Prostate gland (tissue), 2 donors: ENCODE results near the gene ARF6. TPM values are rescaled to one million over a fixed set of nuclear protein-coding genes. Genes with fewer than 3 reads are reported as not detected.

Experiments used
- DNase-seq: peaks from one replicate; pipeline ENCODE4 v3.0.0-alpha.2; 2019; ENCODE audit warnings: low spot score
- H3K27ac ChIP-seq, 2 donors: fragments of 200-600 bp; sonication (generic); 2 replicates each; pipeline ENCODE4 v1.5.1; 2017 to 2019
- H3K27me3 ChIP-seq: fragments of 200-600 bp; sonication (generic); replicated peaks from 2 replicates; pipeline ENCODE4 v1.5.1; 2019; ENCODE audit not compliant: insufficient read depth
- H3K36me3 ChIP-seq, 2 donors: fragments of 200-600 bp; sonication (generic); 1 replicate in 1 of 2; 2 replicates in 1 of 2; pipeline versions ENCODE4 v1.5.1 to v1.8.1; 2017 to 2019
- H3K4me1 ChIP-seq: fragments of 200-600 bp; sonication (generic); replicated peaks from 2 replicates; pipeline ENCODE4 v1.5.1; 2019
- H3K4me3 ChIP-seq, 2 donors: fragments of 200-600 bp; sonication (generic); 2 replicates each; pipeline ENCODE4 v1.5.1; 2017 to 2019
- H3K9me3 ChIP-seq: fragments of 200-600 bp; sonication (generic); 2 replicates; pipeline ENCODE4 v1.5.1; 2017
- POLR2A ChIP-seq: fragments of 450-650 bp; IDR thresholded peaks from one replicate; pipeline ENCODE4 v1.6.1; 2016; ENCODE audit warnings: antibody characterized with exemption, mild to moderate bottlenecking
- POLR2AphosphoS5 ChIP-seq: sonication (generic); formaldehyde crosslinking; IDR thresholded peaks from one replicate; pipeline ENCODE4 v1.6.1; 2017; ENCODE audit warnings: antibody characterized with exemption
- WGBS: methylation state at CpG from one replicate; pipeline ENCODE4 v1.1.5; 2018; 5-methylcytosine and 5-hydroxymethylcytosine counted together
- intact Hi-C: fragments of 100-400 bp; cut with DNase I; formaldehyde crosslinking; loops from one replicate; pipeline ENCODE4 v1.14.2; 2022
- total RNA-seq, 2 donors: library from RNA; depleted of rRNA; stranded (reverse); fragments of >200 nt; gene quantifications; one replicate each; pipeline ENCODE4 v1.1.0, GENCODE V29; 2016
- TF ChIP-seq, protein P1 (sequence below), 4 experiments: fragments of 200-600 bp in 2 of 4; fragments of 450-650 bp in 2 of 4; sonication (generic) in 2 of 4; IDR thresholded peaks; 1 replicate in 3 of 4; 2 replicates in 1 of 4; pipeline ENCODE4 v1.5.1; 2016 to 2019; ENCODE audit warnings: antibody characterized with exemption in 4 of 4, mild to moderate bottlenecking in 2 of 4, moderate library complexity in 2 of 4

Gene ARF6
- total RNA-seq, 2 donors from 2014 or later, result 64.3 to 92.7 TPM

GRCh38 chr14:49853158-49853477 is 39.8 kb upstream of the ARF6 start:
- TF ChIP-seq POLR2AphosphoS5, result no peak
- no peak for TF ChIP-seq POLR2A
- TF ChIP-seq, protein P1, sequence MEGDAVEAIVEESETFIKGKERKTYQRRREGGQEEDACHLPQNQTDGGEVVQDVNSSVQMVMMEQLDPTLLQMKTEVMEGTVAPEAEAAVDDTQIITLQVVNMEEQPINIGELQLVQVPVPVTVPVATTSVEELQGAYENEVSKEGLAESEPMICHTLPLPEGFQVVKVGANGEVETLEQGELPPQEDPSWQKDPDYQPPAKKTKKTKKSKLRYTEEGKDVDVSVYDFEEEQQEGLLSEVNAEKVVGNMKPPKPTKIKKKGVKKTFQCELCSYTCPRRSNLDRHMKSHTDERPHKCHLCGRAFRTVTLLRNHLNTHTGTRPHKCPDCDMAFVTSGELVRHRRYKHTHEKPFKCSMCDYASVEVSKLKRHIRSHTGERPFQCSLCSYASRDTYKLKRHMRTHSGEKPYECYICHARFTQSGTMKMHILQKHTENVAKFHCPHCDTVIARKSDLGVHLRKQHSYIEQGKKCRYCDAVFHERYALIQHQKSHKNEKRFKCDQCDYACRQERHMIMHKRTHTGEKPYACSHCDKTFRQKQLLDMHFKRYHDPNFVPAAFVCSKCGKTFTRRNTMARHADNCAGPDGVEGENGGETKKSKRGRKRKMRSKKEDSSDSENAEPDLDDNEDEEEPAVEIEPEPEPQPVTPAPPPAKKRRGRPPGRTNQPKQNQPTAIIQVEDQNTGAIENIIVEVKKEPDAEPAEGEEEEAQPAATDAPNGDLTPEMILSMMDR (IDR thresholded peaks at IDR 0.05), result no peak
- no peak for DNase-seq
- Histone ChIP-seq H3K36me3 (no peaks in the 10 kb centered on the region), H3K4me3 (peak overlapping the region; percentile 59 to 72), H3K27ac (peak overlapping the region; percentile 81 to 84), H3K9me3 (no peaks in the 10 kb centered on the region), H3K27me3 (no peaks in the 10 kb centered on the region), H3K4me1 (peaks cover 3% of the 10 kb centered on the region)
- intact Hi-C loops, result loop anchor here (5.0 kb wide), 1 partner anchor 221 kb away; no protein-coding TSS in a partner anchor
- under 1% methylated on average over 14 of the region's 14 CpGs for WGBS

GRCh38 chr14:49853572-49854375 is 39.1 kb upstream of the ARF6 start:
- Histone ChIP-seq H3K27ac (no peak overlapping the region), H3K27me3 (no peaks in the 10 kb centered on the region), H3K4me3 (peak overlapping the region; percentile 59 to 72), H3K4me1 (peaks cover 3% of the 10 kb centered on the region), H3K9me3 (no peaks in the 10 kb centered on the region), H3K36me3 (no peaks in the 10 kb centered on the region)
- intact Hi-C loops, result loop anchor here (5.0 kb wide), 1 partner anchor 221 kb away; no protein-coding TSS in a partner anchor
- no peak for TF ChIP-seq POLR2A
- TF ChIP-seq POLR2AphosphoS5, result peak; percentile 32
- TF ChIP-seq, protein P1 (IDR thresholded peaks at IDR 0.05), result peak in 3 of 4 experiments; percentile 46 to 79 (median 75)
- WGBS, result 22% methylated on average over 22 of the region's 27 CpGs
- DNase-seq, result peak; percentile 56

DNA sequence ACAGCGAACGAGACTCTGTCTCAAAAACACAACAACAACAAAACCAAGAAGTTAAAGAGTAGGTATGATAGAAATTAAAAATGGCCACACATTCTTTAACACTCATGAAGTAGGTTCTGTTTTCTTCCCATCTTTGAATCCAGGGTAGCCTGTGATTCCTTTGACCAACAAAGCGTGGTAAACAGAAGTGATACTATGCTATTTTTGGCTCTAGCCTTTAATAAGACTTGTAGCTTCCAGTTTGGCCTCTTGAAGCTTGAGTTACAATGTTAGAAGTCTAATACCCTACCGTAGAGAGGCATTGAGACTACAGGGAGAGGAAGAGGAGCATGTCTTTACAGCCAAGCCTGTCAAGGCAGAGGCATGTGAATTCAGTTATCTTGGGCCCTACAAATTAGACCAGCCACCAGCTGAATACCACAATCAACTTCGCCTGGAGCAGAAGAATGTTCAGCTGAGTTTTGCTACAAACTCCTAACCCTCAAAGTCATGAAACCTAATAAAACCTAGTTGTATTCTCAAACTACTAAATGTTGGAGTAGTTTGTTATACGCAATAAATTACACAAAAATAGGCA is 35.4 kb upstream of the ARF6 start:
- WGBS, result 85% methylated on average over 6 of the region's 6 CpGs
- TF ChIP-seq POLR2AphosphoS5 (no peak), POLR2A (no peak)
- TF ChIP-seq, protein P1 (IDR thresholded peaks at IDR 0.05), result no peak
- Histone ChIP-seq H3K4me1 (peaks cover 3% of the 10 kb centered on the region), H3K27me3 (no peaks in the 10 kb centered on the region), H3K9me3 (no peaks in the 10 kb centered on the region), H3K36me3 (no peaks in the 10 kb centered on the region), H3K4me3 (no peak overlapping the region), H3K27ac (no peak overlapping the region)
- DNase-seq, result no peak
- intact Hi-C loops, result no loop called here

- Histone ChIP-seq H3K9me3 (no peaks in the 10 kb centered on the region), H3K27me3 (no peaks in the 10 kb centered on the region), H3K36me3 (no peaks in the 10 kb centered on the region), H3K27ac (no peak overlapping the region), H3K4me1 (peaks cover 3% of the 10 kb centered on the region), H3K4me3 (no peak overlapping the region)
- TF ChIP-seq, protein P1 (IDR thresholded peaks at IDR 0.05), result no peak
- TF ChIP-seq POLR2AphosphoS5, result no peak
- TF ChIP-seq POLR2A, result no peak
- DNase-seq, result no peak
- intact Hi-C loops, result no loop called here
- WGBS, result 82% methylated on average over 3 of the region's 3 CpGs
Measured at GRCh38 chr14:49858383-49858782, 34.5 kb upstream of the ARF6 start.
